Astrocyte (in vitro differentiated cells and primary cell): ENCODE data around the gene FANCI. TPM values are rescaled to one million over a fixed set of nuclear protein-coding genes. Genes with fewer than 3 reads are reported as not detected.

Source experiments
- DNase-seq: peaks from one replicate; pipeline ENCODE4 v3.0.0-alpha.2; 2010; ENCODE audit warnings: low read depth
- FAIRE-seq: peaks from 2 replicates; lab custom pipeline; 2011; peaks lifted over from hg19 to GRCh38; lab: Jason Lieb, UNC
- H2AFZ ChIP-seq: 2 replicates; pipeline ENCODE4 v1.6.0; 2012; ENCODE audit warnings: low read depth, low read length, inconsistent platforms
- H3K27ac ChIP-seq: 2 replicates; pipeline ENCODE4 v1.5.1; 2011; ENCODE audit warnings: low read depth, low read length, inconsistent platforms
- H3K27me3 ChIP-seq: 2 replicates; pipeline ENCODE4 v1.6.0; 2011; ENCODE audit warnings: low read length, inconsistent platforms; ENCODE audit not compliant: insufficient read depth
- H3K36me3 ChIP-seq: 2 replicates; pipeline ENCODE4 v1.5.1; 2011; ENCODE audit warnings: low read length, inconsistent platforms; ENCODE audit not compliant: insufficient read depth
- H3K4me1 ChIP-seq: 2 replicates; pipeline ENCODE4 v1.5.1; 2011; ENCODE audit warnings: low read length, inconsistent platforms; ENCODE audit not compliant: insufficient read depth
- H3K4me2 ChIP-seq: 2 replicates; pipeline ENCODE4 v1.6.0; 2012; ENCODE audit warnings: low read length, inconsistent platforms
- H3K4me3 ChIP-seq: 2 replicates; pipeline ENCODE4 v1.5.1; 2011; ENCODE audit warnings: low read depth, mild to moderate bottlenecking, low read length, inconsistent platforms; ENCODE audit not compliant: insufficient read depth
- H3K79me2 ChIP-seq: 2 replicates; pipeline ENCODE4 v1.6.0; 2012; ENCODE audit warnings: mild to moderate bottlenecking, low read length, inconsistent platforms; ENCODE audit not compliant: insufficient read depth
- H3K9ac ChIP-seq: 2 replicates; pipeline ENCODE4 v1.6.0; 2012; ENCODE audit warnings: mild to moderate bottlenecking, low read length, inconsistent platforms
- H3K9me3 ChIP-seq: 2 replicates; pipeline ENCODE4 v1.5.1; 2012; ENCODE audit warnings: low read depth, mild to moderate bottlenecking, low read length, inconsistent platforms; ENCODE audit not compliant: insufficient read depth
- H4K20me1 ChIP-seq: 2 replicates; pipeline ENCODE4 v1.6.0; 2012; ENCODE audit warnings: low read length, inconsistent platforms; ENCODE audit not compliant: insufficient read depth
- H3K27ac Mint-ChIP-seq: one replicate; pipeline ENCODE4 v1.8.0; 2021; ENCODE audit warnings: mild to moderate bottlenecking, mixed read lengths; ENCODE audit not compliant: unreplicated experiment
- H3K27me3 Mint-ChIP-seq: one replicate; pipeline ENCODE4 v1.8.0; 2021; ENCODE audit warnings: low read depth, mixed read lengths; ENCODE audit not compliant: unreplicated experiment
- H3K36me3 Mint-ChIP-seq: one replicate; pipeline ENCODE4 v1.8.0; 2021; ENCODE audit warnings: low read depth, mixed read lengths; ENCODE audit not compliant: unreplicated experiment
- H3K4me1 Mint-ChIP-seq: one replicate; pipeline ENCODE4 v1.8.0; 2021; ENCODE audit warnings: low read depth, mixed read lengths; ENCODE audit not compliant: unreplicated experiment
- H3K4me3 Mint-ChIP-seq: one replicate; pipeline ENCODE4 v1.8.0; 2021; ENCODE audit warnings: mild to moderate bottlenecking, moderate library complexity, mixed read lengths; ENCODE audit not compliant: unreplicated experiment
- H3K9me3 Mint-ChIP-seq: one replicate; pipeline ENCODE4 v1.8.0; 2021; ENCODE audit warnings: mild to moderate bottlenecking, mixed read lengths; ENCODE audit not compliant: unreplicated experiment
- CTCF ChIP-seq: IDR thresholded peaks from 2 replicates; pipeline ENCODE4 v1.5.1; 2011; ENCODE audit warnings: low read depth, mild to moderate bottlenecking, inconsistent platforms, low read length, moderate library complexity; ENCODE audit not compliant: insufficient read depth
- EZH2 ChIP-seq: IDR thresholded peaks from 2 replicates; pipeline ENCODE4 v1.6.1; 2012; ENCODE audit warnings: mild to moderate bottlenecking, low read length, inconsistent platforms; ENCODE audit not compliant: insufficient read depth
- total RNA-seq: library from RNA; stranded (reverse); gene quantifications from 2 replicates; pipeline ENCODE4 v1.2.1, GENCODE V29; 2021

The FANCI gene
- total RNA-seq, 1 donor from 2014 or later: 10.6 TPM

- no peak for TF ChIP-seq EZH2
- TF ChIP-seq CTCF: no peak
- FAIRE-seq (no peak), DNase-seq (no peak)
- no peak overlapping the region for H3K4me2 ChIP-seq
- no peaks in the 10 kb centered on the region for H3K4me1 Mint-ChIP-seq
- no peak overlapping the region for H3K4me3 ChIP-seq
- H3K4me3 Mint-ChIP-seq: no peak overlapping the region
- no peak overlapping the region for H2AFZ ChIP-seq
- H3K9me3 ChIP-seq: no peaks in the 10 kb centered on the region
- H3K27ac Mint-ChIP-seq: no peak overlapping the region
- no peaks in the 10 kb centered on the region for H3K4me1 ChIP-seq
- peaks cover 49% of the 10 kb centered on the region for H3K79me2 ChIP-seq
- H3K9me3 Mint-ChIP-seq: no peaks in the 10 kb centered on the region
- H3K27ac ChIP-seq: no peak overlapping the region
- H3K36me3 Mint-ChIP-seq: peaks cover 30% of the 10 kb centered on the region
- H3K27me3 Mint-ChIP-seq: no peaks in the 10 kb centered on the region
- no peak overlapping the region for H3K9ac ChIP-seq
- no peaks in the 10 kb centered on the region for H3K27me3 ChIP-seq
- H3K36me3 ChIP-seq: peaks cover 83% of the 10 kb centered on the region
- peaks cover 94% of the 10 kb centered on the region for H4K20me1 ChIP-seq
Observed at GRCh38 chr15:89321521-89322410, 78.0 kb downstream of the FANCI start.

- DNase-seq: no peak
- Mint-ChIP-seq H3K36me3 (peaks cover 34% of the 10 kb centered on the region), H3K27ac (peak overlapping the region; percentile 69)
Observed at GRCh38 chr15:89322822-89323221, 79.0 kb downstream of the FANCI start.

More at GRCh38 chr15:89322822-89323221, 79.0 kb downstream of the FANCI start:
- Mint-ChIP-seq H3K9me3 (no peaks in the 10 kb centered on the region), H3K4me3 (peak overlapping the region; percentile 29), H3K4me1 (no peaks in the 10 kb centered on the region), H3K27me3 (no peaks in the 10 kb centered on the region)
- H3K27ac ChIP-seq: no peak overlapping the region
- FAIRE-seq: no peak
- H3K4me2 ChIP-seq: no peak overlapping the region
- no peak overlapping the region for H3K9ac ChIP-seq
- H4K20me1 ChIP-seq: peaks cover 96% of the 10 kb centered on the region
- H3K36me3 ChIP-seq: peaks cover 80% of the 10 kb centered on the region
- no peak overlapping the region for H2AFZ ChIP-seq
- H3K27me3 ChIP-seq: no peaks in the 10 kb centered on the region
- peaks cover 56% of the 10 kb centered on the region for H3K79me2 ChIP-seq
- no peak for TF ChIP-seq CTCF
- TF ChIP-seq EZH2: no peak
- H3K4me3 ChIP-seq: no peak overlapping the region
- H3K4me1 ChIP-seq: no peaks in the 10 kb centered on the region
- H3K9me3 ChIP-seq: no peaks in the 10 kb centered on the region
